Stimulated activated CD4-positive, alpha-beta T cell treated with anti-CD3 and anti-CD28 coated beads, Interleukin-1b, Interleukin-23, amount 100 ng/mL, for 4 hours (primary cell): Measurements from ENCODE around the gene ABCE1.
"Not testable (repeated sequence)": the region's sequence is repeated elsewhere in the genome, so short reads cannot be mapped to it uniquely, and the experiment has no call there.

Experiments used
- DNase-seq, 2 donors: peaks; one replicate each; pipeline ENCODE4 v3.0.0-alpha.2; 2020; ENCODE audit warnings: low read depth in 2 of 2

Gene ABCE1

GRCh38 chr4:145102619-145103018 is 4.5 kb downstream of the ABCE1 start:
- DNase-seq: no peak

- no peak for DNase-seq
Measured at GRCh38 chr4:145103496-145103895, 5.4 kb downstream of the ABCE1 start.

- DNase-seq: no peak
Measured at GRCh38 chr4:145107126-145107525, 9.0 kb downstream of the ABCE1 start.

GRCh38 chr4:145108128-145108527 is 10.0 kb downstream of the ABCE1 start:
- DNase-seq: no peak

- no peak for DNase-seq
Measured at GRCh38 chr4:145125396-145125795, 27.3 kb downstream of the ABCE1 start.

GRCh38 chr4:145130130-145130529 is 32.0 kb downstream of the ABCE1 start:
- DNase-seq: no peak

- DNase-seq: no peak
Measured at GRCh38 chr4:145130788-145131399, 32.8 kb downstream of the ABCE1 start.

- DNase-seq: no peak
Measured at GRCh38 chr4:145131848-145132247, 33.7 kb downstream of the ABCE1 start.

- DNase-seq: no peak
Measured at GRCh38 chr4:145132511-145133098, 34.5 kb downstream of the ABCE1 start.

- DNase-seq: not testable (repeated sequence)
Measured at GRCh38 chr4:145136219-145136618, 38.1 kb downstream of the ABCE1 start.

- DNase-seq: no peak
Measured at GRCh38 chr4:145148980-145149379, 50.9 kb downstream of the ABCE1 start.

GRCh38 chr4:145153181-145153903 is 55.2 kb downstream of the ABCE1 start:
- DNase-seq: no peak

GRCh38 chr4:145153904-145154298 is 55.8 kb downstream of the ABCE1 start:
- no peak for DNase-seq

- DNase-seq: no peak
Measured at GRCh38 chr4:145154573-145154972, 56.5 kb downstream of the ABCE1 start.

GRCh38 chr4:145155268-145155870 is 57.3 kb downstream of the ABCE1 start:
- DNase-seq: no peak

- DNase-seq: no peak
Measured at GRCh38 chr4:145156986-145157385, 58.9 kb downstream of the ABCE1 start.

- DNase-seq: no peak
Measured at GRCh38 chr4:145161549-145161948, 63.4 kb downstream of the ABCE1 start.

GRCh38 chr4:145167887-145168286 is 69.8 kb downstream of the ABCE1 start:
- DNase-seq: no peak

- no peak for DNase-seq
Measured at GRCh38 chr4:145168581-145169187, 70.6 kb downstream of the ABCE1 start.

GRCh38 chr4:145170223-145170622 is 72.1 kb downstream of the ABCE1 start:
- no peak for DNase-seq

- no peak for DNase-seq
Measured at GRCh38 chr4:145171911-145172310, 73.8 kb downstream of the ABCE1 start.
